GM04504 (cell line): ENCODE measurements around the gene DESI2.

Experiments used
- DNase-seq: peaks from one replicate; pipeline ENCODE4 v3.0.0-alpha.2; 2012; ENCODE audit warnings: low read depth

Gene DESI2

GRCh38 chr1:244652623-244653438, at the start of gene DESI2:
DESI2 (plus strand) TSS chr1:244653126; CDS start chr1:244653314, 188 bp downstream.
- peak; percentile 99 for DNase-seq

- no peak for DNase-seq
These were observed 49.4 kb upstream of the DESI2 start for GRCh38 chr1:244603498-244603897.

DNA sequence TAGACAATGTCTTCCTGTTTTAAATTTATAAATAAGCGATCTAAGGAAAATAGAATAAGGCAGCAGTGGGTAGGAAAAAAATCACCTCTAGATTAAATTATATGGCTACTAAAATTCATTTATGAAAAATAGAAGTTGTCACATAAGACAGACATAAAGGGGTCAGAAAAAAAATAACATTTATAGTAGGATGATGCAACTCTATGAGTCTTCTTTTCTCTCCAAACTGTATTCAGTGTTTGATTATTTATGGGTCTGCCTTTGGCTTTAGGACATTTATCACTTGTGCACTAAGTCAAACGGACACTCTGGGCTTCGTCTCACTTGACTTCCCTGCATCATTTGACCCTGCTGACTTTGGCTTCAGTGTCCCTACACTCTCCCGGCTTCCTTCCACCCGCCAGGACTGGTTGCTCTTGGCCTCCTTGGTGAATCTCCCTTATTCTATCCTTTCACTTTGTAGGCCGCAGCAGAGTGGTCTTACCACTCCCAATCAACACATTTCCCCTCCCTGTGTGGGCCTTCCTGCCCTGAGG, 47.0 kb upstream of the DESI2 start:
- DNase-seq = no peak

DNA sequence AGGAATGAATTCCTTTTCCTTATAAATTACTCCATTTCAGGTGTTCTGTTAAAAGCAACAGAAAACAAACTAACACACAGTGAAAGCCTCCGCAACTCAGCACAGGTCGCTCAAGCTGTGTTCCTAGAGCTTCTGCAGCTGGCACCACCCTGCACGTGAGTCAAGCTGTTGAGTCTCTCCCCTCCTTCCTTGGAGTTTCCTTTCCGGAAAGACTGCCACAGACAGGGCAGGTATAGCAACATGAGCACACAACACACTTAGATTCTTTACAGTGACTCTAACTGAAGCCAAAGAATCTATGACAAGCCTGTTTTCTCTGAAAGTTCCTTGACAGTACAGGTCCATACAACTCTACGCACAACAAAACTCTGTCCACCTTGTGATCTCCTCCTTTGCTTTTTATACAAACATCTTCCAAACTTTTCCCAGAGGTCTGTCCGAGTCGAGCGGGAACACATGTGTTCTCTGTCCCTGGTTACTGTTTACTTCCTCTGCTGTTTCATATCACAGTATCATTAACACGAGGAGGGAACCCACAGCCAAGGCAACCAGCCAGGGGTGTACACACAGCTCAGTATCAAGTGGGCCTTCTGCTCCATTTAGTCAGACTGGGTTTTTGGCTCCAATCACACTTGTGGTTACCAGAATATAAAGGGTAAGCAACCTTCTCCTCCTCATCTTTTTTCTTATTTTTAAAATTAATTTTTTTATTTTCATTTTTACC, 38.7 kb upstream of the DESI2 start:
- DNase-seq = no peak

- no peak for DNase-seq
These were observed 38.0 kb upstream of the DESI2 start for GRCh38 chr1:244614879-244615278.

DNA sequence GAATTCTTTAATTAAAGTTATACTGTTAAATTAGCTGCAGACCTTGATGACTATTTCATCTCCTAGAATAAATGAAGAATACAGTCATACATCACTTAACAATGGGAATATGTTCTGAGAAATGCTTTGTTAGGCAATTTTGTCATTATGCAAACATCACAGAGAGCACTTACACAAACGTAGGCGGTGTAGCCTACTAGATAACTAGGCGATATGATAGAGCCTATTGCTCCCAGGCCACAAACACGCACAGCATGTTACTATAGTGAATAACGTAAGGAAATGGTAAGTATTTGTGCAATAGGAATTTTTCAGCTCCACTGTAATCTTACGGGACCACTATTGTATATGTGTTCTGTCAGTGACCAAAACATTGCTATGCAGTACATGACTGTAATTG, 37.6 kb upstream of the DESI2 start:
- DNase-seq = no peak

DNA sequence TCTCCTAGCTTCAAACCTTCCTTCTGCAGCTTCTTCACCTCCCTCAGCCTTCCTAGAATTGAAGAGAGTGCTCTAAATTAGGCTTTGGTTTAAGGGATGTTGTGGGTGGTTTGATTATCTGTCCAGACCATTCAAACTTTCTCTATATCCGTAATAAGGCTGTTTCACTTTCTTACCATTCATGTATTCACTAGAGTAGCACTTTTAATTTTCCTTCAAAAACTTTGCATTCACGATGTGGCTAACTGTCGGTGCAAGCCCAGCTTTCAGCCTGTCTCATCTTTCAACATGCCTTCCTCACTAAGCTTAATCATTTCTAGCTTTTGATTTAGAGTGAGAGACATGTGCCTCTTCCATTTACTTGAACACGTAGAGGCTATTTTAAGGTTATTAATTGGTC, 26.2 kb upstream of the DESI2 start:
- DNase-seq = no peak

DNA sequence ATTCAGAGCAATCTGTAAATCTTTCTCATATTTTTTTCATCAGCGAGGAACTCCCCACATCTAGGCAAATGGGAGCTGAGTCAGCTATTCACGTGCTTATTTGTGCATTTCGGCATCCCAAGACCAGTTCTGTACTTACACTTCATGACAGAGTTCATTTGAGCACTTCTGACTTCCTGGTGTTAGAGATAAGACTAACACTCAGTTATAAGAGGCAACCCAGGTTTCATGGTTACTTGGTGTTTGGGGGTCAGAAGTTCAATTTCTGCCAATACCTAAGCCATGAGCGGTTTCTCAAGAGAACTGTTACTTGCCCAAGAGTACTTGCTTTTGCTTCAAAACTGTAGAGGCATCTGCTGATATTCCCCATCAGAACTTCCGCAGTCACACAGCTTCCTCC, 24.1 kb upstream of the DESI2 start:
- no peak for DNase-seq

- no peak for DNase-seq
These were observed 19.8 kb upstream of the DESI2 start for GRCh38 chr1:244633140-244633539.

DNA sequence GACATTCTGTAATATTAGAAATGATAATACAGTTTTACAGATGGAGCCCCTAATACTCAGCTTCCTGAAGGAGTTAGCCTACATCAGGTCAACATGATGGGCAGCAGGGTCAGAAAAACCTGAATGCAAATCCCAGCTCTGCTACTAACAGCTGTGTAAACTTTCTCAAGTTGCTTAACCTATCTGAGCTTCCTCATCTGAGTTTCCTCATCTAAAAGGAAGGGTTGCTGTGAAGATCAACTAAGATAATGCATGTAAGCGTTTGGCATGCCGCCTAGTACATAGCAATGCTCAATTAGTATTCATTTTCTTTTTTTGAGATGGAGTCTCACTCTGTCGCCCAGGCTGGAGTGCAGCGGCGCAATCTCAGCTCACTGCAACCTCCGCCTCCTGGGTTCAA, 18.4 kb upstream of the DESI2 start:
- DNase-seq = no peak

DNA sequence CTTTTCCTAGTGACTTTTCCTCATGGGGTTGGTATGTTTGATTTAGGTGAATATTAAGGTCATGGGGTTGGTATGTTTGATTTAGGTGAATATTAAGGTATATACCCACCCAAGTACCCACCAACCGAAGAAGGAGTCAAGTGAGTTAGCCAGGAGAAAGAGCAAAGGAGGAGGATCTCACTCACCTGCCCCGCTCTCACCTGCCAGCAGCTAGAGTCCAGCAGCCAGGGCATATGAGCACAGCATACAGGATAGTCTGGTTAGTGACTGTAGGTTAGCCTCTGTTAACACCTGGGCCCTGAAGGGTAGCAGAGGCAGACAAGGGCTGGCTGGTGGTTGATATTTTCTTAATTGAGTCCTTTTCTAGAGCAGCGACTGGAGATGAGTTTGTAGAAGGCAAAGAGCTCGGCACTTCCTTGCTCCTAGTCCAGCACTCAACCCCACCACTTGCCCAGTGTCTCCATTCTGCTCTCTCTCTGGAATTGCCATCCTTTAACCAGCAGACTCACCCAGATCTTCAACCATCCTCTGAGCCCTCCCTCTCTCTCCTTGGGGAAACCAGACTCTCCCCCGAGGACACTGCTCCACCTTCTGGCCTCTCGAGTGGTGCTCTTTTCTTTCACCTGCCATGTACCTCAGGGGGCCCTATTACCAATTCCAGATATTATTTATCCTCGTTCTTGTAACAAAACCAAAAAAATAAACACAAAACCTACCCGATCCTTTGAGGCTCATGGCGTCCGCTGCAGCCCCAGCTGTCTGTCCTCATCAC, 16.3 kb upstream of the DESI2 start:
- no peak for DNase-seq

GRCh38 chr1:244639561-244639960, 13.4 kb upstream of the DESI2 start:
- no peak for DNase-seq

DNA sequence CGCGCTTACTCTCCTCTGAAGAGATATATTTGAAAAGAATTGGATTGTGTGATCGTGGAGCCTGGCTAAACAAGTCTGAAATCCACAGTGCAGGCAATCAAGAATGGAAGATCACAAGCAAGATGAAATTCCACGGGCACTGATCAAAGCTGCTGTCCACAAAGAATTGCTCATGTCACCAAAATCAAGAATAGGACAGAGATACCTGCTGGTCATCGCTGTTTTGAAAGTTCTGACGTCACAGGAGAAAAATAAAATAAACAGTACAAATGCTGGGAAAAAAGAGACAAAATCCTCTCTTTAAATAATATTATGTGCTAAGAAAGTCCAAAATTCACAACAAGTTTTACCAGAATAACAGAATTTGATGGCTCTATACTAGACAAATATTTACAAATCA, 12.0 kb upstream of the DESI2 start:
- no peak for DNase-seq

DNA sequence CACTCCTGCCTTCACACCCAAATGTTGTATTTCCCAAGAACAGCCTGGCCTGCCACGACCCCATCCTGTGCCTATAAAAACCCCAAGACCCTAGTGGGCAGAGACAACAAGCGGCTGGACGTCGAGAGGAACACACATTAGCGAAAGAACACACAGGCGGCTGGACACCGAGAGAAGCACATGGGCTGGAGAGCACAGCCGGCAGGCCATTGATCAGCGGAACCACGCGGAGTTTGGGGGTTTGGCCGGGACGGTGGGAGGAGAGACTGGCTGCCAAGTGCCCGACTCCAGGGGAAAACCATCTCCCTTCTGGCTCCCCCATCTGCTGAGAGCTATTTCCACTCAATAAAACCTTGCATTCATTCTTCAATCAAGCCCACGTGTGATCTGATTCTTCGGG, 10.4 kb upstream of the DESI2 start:
- DNase-seq = no peak

DNA sequence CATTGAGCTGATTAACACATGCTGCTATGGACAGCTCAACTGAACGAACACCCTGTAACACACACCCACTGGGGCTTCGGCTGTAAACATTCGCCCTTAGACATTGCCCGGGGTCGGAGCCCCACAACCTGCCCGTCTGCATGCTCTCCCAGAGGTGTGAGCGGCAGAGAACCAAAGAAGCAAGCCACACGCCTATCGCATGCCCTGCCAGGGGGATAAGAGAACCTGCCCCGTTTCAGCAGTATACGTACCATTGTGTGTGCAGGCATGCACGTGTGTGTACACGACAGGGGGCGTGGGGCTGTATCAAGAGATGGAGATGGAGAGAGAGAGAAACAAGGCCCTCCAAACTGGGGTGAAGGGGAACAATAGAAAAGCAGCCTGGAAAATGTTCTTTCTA, 9.9 kb upstream of the DESI2 start:
- DNase-seq = no peak

GRCh38 chr1:244645414-244645813, 7.5 kb upstream of the DESI2 start:
- no peak for DNase-seq

- no peak for DNase-seq
These were observed 7.0 kb upstream of the DESI2 start for GRCh38 chr1:244645890-244646289.

DNA sequence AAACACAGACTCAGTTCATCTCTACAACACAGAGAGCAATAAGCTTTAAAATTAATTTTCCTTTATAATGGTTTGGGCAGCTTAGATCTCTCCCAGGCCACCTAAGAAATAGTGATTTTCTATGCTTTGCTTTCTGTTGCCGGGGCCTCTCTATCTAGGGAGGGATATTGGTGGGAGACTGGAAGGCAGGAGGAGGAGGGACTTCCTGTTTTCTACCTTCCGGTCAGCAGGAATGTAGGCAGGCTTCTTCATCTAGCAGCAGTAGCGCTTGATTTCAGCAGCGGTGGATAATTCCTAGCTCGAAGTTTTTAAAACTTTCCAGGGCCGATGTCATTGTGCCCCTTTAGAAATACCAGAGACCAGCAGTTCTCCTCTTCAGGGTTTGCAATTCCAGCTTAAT, 5.1 kb upstream of the DESI2 start:
- DNase-seq = no peak

DNA sequence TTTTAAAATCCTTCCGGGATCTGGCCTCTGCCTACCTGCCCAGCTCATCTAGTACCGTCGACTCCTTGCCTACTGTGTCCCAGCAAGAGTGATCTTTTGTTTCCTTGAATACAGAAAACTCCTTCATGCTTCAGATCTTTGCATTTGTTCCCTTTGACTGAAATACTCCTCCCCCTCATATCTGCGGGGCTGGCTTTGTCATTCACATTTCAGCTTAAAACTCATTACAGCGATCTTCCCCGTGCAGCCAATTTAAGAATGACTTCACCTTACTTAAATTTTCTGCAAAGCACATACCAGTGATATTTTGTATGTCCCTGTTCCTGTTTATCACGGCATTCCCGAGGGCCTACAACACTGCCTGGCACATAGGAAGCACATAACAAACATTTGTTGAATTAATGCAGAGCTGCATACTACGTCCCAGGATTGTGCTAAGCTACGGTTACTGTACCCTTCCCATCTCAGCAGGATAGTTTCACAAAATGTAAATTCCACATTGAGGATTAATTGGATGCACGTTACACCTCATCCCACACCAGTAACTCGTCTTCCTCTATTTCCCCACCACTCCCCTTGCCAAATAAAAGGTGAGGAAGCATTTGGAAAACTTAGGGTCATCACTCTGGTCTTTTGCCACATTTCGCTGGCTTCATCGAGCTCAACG, 837 bp upstream of the DESI2 start:
- DNase-seq = no peak

DNA sequence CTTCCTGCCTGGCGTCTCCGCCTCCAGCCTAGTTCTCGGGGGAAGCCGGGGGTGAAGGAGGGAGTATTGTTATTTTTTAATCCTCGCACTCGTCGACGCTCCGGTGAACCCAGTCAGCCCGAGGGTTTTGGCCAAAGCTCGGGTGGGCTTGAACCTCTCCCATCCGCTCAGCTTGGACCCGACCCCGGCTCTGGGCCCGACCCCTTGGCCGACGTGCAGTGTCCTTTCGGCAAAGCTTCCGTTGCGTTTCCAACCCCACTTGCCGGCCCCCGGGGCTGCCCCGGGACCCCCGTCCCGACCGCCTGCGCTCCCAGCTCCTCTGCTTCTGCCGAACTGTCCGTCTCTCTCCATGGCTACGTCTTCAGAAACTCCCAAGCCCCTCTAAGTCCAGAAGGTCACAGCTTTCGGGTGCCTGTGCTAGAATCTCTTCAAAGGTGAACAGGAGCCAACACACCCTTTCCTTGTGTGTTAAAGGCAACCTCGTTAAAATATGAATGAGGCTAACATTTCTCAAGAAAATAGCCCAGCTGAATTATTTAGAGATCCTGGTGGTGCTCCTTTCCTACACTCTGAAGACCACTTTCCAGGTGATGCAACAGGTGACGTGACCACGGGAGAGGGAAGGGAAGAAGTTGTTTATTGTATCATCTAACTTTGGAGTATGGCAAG, 647 bp downstream of the DESI2 start:
- DNase-seq = no peak
